ENCODE measurements around the gene BLMH.

Gene BLMH

DNA sequence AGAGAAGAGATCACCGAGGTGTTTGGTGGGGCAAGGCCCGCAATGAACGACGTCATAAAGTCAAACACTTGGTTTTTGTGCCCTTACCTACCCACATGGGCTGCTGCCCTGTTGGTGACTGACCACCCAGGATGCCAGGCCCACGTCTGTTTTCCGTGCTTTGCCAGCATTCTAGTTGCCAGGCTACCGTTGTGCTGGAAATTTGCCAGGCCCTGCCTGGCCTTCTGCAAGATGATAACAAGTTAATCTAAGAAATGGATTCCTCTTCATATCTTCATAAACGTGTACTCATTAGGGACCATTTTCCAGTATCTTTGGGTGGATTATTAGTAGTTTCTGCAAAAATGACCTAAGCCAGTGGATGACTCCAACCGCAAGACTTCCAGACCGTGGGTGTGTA lies 91.6 kb downstream of the BLMH start:
- TF ChIP-seq, protein P1, sequence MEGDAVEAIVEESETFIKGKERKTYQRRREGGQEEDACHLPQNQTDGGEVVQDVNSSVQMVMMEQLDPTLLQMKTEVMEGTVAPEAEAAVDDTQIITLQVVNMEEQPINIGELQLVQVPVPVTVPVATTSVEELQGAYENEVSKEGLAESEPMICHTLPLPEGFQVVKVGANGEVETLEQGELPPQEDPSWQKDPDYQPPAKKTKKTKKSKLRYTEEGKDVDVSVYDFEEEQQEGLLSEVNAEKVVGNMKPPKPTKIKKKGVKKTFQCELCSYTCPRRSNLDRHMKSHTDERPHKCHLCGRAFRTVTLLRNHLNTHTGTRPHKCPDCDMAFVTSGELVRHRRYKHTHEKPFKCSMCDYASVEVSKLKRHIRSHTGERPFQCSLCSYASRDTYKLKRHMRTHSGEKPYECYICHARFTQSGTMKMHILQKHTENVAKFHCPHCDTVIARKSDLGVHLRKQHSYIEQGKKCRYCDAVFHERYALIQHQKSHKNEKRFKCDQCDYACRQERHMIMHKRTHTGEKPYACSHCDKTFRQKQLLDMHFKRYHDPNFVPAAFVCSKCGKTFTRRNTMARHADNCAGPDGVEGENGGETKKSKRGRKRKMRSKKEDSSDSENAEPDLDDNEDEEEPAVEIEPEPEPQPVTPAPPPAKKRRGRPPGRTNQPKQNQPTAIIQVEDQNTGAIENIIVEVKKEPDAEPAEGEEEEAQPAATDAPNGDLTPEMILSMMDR (IDR thresholded peaks at IDR 0.05; ENCODE audit: low read length, missing control alignments): no peak

DNA sequence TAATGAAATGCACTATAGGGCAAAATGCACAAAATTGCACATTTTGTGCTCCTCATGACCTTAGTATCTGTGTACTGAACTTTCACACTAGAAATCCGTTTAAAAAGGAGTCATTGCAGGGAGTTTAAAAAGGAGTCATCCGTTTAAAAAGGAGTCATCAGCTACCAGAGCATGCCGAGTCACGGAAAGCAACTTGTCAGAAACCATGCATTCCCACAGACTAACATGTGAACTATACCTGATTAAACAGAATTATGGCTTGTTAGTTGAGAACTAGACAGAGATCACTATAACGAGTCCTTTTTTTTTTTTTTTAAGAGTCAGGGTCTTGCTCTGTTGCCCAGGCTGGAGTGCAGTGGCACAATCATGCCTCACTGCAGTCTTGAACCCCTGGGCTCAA lies 92.1 kb downstream of the BLMH start:
- H3K4me3 ChIP-seq (replicated peaks; ENCODE audit: low read depth, low read length): no peak overlapping the region
- TF ChIP-seq, protein P1 (IDR thresholded peaks at IDR 0.05; ENCODE audit: low read length, missing control alignments): no peak
- DNase-seq (ENCODE audit: low read depth): no peak

More for the DNA sequence above, 91.6 kb downstream of the BLMH start:
- DNase-seq (ENCODE audit: low read depth): no peak
- H3K4me3 ChIP-seq (replicated peaks; ENCODE audit: low read depth, low read length): no peak overlapping the region
